GM18526 (cell line): Measurements from ENCODE around the gene KNSTRN.

Source experiments
- POLR2A ChIP-seq: IDR thresholded peaks from 3 replicates; pipeline ENCODE4 v1.6.1; 2011; ENCODE audit not compliant: insufficient read length; ENCODE audit errors: extremely low read depth

The KNSTRN gene

DNA sequence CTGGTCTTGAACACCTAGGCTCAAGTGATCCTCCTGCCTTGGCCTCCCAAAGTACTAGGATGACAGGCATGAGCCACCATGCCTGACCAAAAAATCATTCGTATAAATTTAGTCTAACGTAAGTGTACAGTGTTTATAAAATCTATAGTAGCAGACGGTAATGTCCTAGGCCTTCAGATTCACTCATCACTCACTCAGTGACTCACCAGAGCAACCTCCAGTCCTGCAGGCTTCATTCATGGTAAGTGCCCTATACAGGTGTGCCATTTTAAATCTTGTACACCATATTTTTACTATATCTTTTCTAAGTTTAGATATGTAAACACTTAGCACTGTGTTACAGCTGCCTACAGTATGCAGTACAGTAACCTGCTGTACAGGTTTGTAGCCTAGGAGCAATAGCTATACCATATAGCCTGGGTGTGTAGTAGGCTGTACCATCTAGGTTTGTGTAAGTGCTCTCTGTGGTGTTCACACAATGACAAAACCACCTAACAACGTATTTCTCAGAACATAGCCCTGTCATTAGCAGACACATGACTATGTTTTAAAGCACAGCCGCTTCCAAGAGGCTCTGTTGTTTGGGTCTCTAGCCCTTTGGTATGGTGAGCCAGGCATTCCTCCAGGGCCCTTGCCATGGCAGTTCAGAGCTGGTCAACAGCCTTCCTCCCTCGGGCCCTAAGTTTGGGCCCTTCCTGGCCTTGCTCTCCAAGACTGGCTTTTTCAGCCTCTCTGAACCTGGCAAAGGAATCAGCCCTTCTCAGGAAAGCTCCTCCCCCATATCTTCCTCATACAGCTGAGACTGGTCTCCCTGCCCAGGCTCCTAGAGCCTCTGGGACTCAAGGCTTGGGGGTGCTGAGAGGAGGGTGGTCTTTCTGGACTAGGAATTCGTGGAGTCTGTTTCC, 39.9 kb upstream of the KNSTRN start:
- TF ChIP-seq POLR2A, result no peak

DNA sequence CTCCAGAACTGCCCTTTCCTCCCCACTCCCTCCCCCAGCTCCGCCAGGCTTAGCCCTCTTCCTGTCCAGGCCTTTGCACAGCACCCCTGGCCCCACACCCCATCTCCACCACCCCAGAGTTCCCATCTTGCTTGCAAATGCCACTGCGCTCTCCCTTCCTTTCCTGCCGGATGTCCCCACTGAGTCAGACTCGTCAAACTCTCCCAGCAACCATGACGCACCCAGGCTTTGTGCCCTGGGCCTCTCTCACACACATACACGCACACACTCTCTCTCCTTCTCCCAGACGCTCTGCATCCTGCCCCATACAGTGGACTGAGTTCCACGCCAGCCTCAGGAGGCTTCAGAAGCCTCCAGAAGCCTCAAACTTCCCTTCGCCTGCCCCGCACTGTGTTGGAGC, 39.0 kb upstream of the KNSTRN start:
- TF ChIP-seq POLR2A, result no peak

DNA sequence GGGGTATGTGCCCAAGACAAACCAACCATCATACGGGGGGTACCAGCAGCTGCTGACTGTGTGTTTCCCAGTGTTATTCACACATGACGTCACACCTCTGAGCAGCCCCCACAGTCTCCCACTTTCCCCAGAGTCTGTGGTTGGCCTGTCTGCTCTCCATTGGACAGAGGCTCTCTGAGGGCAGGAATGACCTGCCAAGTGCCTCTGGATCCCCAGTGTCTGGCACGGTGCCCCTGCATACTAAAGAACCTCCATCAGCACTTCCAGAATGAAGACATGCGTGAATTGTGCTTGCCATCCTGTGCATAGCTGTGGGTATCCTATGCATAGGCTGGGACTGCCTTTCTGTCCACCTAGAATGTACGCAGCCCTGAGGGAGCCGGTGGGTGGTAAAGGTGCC, 38.3 kb upstream of the KNSTRN start:
- TF ChIP-seq POLR2A, result no peak

DNA sequence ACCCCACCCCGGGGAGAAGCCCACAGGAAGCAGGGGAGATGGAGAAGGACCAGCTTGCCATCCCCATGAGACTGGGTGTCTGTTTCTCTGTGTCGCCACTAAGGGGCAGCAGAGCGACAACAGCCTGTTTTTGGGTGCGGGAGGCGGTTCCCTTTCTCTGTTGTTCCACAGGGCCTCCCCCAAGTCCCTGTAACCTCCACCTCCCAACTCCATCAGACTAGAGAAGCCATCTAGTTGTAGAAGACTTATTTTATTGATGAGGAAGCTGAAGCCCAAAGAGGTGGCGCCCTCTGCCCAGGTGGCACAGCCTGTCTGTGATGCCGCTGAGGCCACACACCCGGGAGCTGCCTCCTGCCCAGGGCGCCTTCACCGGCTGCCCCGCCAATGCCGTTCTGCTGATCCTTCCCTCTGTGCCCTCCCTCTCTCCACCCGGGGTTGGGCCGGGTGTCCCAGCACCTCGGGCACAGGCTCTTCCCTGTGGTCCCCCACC, 37.8 kb upstream of the KNSTRN start:
- no peak for TF ChIP-seq POLR2A

DNA sequence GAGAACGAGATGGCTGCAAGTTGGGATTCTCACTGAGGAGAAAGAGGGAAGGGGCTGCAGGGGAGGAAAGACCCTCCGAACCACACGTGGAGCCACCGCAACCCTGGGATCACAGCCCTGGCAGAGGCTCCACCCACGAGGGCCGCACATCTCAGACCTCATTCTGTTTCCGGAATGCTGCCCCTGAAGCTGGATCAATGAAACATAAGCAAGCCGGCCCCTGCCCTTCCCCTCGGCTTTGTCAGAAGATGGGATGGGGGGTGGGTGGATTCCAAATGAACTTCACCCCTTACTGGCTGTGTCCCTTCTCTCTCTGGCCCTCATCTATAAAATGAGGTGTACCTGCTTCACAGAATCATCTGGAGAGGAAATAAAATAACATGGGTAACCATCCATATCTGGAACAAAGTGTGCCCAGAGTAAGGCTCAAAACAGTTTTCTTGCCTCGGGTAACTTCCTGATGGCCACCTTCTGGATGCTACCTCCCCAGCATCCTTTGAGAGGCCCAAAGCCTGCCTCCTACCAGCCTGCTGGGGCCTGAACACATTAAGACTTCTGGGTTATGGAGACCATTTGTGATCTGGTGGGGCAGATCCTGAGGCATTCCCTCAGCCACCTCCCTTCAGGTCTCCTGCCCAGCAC, 37.2 kb upstream of the KNSTRN start:
- no peak for TF ChIP-seq POLR2A

DNA sequence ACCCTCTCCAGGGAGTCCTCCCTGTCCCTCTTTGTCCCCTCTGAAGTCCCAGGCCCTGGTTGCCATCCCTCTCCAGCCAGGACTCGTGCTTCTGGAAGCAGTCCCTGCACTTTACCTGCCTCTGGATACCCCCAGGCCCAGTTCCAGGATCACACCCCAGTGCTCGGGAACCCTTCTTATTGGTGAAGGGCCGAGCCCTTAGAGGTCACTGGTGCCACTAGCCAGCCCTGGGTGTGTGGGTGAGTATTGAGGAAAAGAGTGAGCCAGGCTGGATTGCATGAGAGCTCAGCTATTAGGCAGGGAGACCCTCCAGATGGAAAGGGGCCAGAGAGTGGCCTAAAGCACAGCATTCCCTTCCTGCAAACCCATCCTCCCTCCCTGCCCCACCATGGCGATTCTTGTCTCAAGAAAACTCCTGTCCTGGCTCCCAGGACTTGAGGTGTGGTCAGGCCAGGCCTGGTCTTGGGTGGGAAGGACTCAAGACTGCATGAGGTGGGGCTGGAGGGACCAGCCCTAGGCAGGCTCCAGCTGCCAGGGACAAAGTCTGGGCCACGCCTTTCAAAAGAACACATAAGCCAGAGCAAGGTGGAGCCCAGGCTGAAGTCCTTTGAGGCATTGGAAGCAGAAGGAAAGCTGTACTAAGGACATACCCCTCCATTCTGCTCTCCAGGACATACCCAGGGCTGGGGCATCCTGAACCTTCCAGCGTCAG, 36.5 kb upstream of the KNSTRN start:
- TF ChIP-seq POLR2A, result no peak

DNA sequence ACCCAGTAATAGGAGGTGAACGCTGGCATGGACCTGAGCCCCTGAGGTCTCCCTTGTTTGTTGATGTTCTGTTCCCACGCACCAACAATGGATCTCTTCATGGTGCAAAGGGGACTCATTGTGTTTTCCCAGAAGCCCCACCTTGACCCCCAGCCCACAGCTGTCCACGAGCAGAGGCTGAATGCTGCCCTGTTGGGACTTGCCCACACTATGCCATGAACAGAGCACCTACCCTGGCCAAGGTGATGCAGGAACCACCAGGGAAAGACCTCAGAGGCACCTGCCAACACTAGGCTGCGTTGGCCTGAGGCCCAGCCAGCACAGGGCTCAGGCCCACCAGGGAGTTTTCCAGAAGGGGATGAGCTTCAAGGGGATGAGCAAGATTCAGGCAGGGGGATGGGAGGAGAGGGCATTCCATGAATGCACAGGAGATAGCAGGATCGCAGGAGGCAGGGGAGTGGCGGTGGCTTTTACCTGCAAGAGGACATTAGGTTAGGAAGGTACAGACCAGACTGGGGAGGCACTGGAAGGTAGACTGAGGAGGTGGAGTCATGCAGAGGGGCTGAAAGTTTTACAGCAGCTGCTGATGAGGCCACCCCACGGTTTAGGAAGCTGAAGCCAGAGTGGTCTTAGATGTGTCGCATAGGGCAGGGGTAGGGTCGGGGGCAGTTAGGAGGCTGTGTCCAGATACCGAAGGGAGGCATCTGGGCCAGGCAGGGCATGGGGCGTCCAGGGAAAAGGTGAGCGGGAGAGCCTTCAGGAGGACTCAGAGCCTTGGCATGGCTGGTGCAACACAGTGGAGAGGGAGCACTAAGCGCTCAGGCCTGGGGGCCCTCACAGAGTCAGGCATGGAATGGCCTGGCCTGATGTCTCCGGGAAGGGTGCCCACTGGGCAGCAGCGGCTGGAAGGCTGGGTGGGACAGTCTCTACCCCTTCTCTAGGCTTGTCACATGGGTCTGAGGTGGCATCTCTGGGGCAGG, 35.7 kb upstream of the KNSTRN start:
- no peak for TF ChIP-seq POLR2A

DNA sequence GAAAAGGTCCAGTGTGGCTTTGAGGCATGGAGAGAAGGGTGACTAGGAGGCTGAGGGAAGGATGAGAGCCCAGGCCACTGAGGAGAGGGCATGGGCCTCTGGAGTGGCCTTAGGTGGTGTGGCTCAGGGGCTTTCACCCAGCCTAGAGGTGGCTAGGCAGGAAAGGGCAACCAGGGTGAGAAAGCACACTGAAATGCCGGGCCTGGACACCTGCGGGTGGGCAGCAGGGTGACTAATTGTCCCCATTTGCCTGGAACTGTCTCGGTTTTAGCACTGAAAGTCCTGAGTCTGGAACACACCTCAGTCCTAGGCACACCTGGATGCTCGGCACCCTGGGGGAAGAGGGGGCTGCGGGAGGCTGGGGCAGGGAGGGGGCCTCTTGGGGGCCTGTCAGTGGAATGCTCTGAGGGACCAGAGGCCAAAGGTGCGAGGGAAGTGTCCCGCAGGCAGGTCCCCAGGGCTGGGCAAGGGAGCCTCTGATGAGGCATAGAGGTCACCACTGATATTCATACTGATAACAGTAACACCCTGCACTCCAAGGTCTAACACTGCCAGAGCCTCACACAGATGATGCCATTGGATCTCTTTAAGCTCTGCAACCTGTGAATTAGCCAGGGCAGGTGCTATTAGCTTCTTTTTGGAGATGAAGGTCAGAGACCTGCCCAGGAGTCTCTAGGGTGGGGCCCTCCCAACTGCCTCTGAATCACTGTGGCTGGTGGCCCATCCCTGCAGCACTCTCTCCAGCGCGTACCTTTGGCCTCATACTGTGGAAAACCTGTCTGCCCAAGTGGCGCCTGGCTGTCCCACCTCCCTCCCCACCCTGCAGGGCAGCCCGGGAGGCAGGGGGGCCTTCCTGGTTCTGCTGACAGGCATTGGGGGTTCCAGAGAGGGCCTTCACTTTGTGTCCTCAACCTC, 34.7 kb upstream of the KNSTRN start:
- no peak for TF ChIP-seq POLR2A

DNA sequence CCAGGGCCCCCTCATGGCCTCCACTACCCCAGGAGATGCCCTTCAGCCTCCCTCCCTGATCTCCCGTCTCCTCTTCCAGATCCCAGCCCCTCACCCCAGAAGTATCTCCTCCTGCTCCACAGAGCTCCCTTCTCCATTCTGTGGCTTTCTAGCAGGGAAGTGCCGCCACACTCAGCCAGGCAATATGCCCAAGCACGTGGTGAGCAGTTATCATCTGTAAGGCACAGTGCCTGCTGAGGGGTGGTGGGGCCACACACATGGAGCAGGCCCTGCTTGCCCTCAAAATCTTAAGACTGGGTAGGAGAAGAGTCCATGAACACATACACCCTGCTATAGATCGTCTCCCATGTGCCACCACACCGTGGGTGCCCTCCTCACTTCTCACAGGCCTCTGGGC, 34.0 kb upstream of the KNSTRN start:
- no peak for TF ChIP-seq POLR2A

DNA sequence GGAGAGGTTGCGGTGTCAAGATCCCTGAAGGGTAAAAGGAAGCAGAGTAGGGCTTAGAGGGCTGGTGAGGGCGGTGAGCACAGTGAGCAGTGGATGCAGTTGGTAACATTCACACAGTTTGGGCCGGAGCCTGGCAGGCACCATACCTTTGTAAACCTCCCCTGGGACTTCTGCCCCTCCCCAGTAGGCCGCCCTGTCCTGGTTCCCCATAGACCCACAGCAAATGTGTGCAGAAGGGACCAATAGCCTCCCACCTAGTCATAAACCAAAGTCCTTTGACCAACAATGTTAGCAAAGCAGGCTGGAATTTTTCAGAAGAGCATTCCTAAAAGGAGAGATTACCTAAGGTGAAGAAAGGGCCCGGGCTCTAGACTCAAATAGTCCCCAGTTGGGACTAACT, 33.4 kb upstream of the KNSTRN start:
- no peak for TF ChIP-seq POLR2A

DNA sequence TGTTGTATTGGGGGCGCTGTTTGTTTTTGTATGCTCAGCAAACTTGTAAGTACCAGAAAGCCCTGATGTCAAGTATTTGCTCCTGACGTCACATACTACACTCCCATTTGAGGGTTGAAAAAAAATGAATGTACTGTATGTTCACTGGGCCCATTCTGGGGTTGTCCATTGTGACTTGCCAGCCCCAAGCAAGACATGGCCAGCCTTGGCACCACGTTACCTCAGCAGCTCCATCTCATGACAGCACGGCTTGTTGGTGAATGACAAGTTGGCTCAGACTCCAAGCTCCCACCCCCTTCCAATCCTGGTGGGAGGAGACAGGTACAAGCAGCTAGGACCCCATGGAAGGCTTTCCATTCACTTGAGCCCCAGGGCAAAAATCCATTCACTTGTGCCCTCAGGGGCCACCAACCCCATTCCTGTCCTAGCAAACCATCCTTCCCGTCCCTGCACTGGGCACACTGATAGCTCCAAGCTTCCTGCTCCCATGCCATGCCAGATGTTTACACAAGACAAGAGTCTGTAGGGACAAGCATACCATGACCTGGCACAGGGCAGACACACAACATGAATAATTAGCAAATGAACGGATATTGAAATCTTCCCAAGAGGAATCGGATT, 30.1 kb upstream of the KNSTRN start:
- TF ChIP-seq POLR2A, result no peak

DNA sequence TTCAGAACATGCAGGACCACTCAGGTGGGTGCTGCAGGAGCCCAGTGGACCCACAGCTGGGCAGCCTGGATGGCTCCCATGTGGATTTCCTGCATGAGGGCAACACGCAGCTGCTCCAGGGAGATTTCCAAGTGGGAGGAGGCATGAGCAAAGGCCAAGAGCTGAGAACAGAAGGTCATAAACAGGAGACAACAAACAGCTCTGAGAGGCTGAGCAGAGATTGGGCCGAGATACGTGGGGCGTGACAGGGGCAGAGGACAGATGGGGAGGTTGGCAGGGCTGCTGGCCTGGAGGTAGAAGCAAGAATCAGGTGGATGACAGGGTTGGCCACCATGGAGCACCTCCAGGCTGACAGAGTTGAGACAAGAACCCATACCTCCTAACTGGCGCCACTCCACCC, 28.8 kb upstream of the KNSTRN start:
- no peak for TF ChIP-seq POLR2A
